CD4-positive, alpha-beta memory T cell (primary cell): ENCODE measurements around the gene SLC39A11. TPM values are rescaled to one million over a fixed set of nuclear protein-coding genes. Genes with fewer than 3 reads are reported as not detected.

Source experiments
- CTCF ChIA-PET: fragments of 350-600 bp; sonication (Branson Sonifier 250); formaldehyde crosslinking; loops from one replicate; lab custom pipeline; 2021; ENCODE audit warnings: inconsistent platforms; ENCODE audit not compliant: partially characterized antibody; lab: Charles Lee
- POLR2A ChIA-PET: fragments of 350-600 bp; sonication (Branson Sonifier 250); formaldehyde crosslinking; loops from one replicate; lab custom pipeline; 2021; ENCODE audit not compliant: partially characterized antibody; lab: Charles Lee
- DNase-seq, 5 donors: peaks; one replicate each; pipeline versions ENCODE4 v3.0.0 to v3.0.0-alpha.2; 2020 to 2022; ENCODE audit warnings: mixed read lengths in 1 of 5
- H3K27ac ChIP-seq: one replicate; pipeline ENCODE4 v1.7.0; 2013; ENCODE audit warnings: low read depth, low read length
- H3K27me3 ChIP-seq: 2 replicates; pipeline ENCODE4 v1.7.0; 2013; ENCODE audit warnings: mild to moderate bottlenecking, low read length, moderate library complexity; ENCODE audit not compliant: insufficient read depth
- H3K36me3 ChIP-seq: 2 replicates; pipeline ENCODE4 v1.7.0; 2013; ENCODE audit warnings: mild to moderate bottlenecking, low read length, moderate library complexity; ENCODE audit not compliant: insufficient read depth
- H3K4me1 ChIP-seq: 2 replicates; pipeline ENCODE4 v1.7.0; 2013; ENCODE audit warnings: mild to moderate bottlenecking, low read length, moderate library complexity; ENCODE audit not compliant: insufficient read depth
- H3K4me3 ChIP-seq, 2 donors: one replicate each; pipeline ENCODE4 v1.7.0; 2013; ENCODE audit warnings: low read length in 2 of 2, mild to moderate bottlenecking in 1 of 2
- H3K9me3 ChIP-seq, 2 donors: one replicate each; pipeline ENCODE4 v1.7.0; 2013; ENCODE audit warnings: low read length in 2 of 2, control low read depth in 1 of 2; ENCODE audit not compliant: control insufficient read depth in 1 of 2
- H3K27ac Mint-ChIP-seq, 7 donors: one replicate each; pipeline ENCODE4 v1.8.0; 2020 to 2021; ENCODE audit warnings: mixed read lengths in 7 of 7, mild to moderate bottlenecking in 6 of 7, inconsistent platforms in 3 of 7, moderate library complexity in 3 of 7
- H3K27me3 Mint-ChIP-seq, 2 donors: one replicate each; pipeline ENCODE4 v1.8.0; 2020 to 2021; ENCODE audit warnings: mixed read lengths in 2 of 2
- H3K36me3 Mint-ChIP-seq, 2 donors: one replicate each; pipeline ENCODE4 v1.8.0; 2020 to 2021; ENCODE audit warnings: mixed read lengths in 2 of 2, inconsistent platforms in 1 of 2, mild to moderate bottlenecking in 1 of 2
- H3K4me1 Mint-ChIP-seq, 4 donors: one replicate each; pipeline ENCODE4 v1.8.0; 2020 to 2021; ENCODE audit warnings: mixed read lengths in 4 of 4, mild to moderate bottlenecking in 1 of 4
- H3K4me3 Mint-ChIP-seq, 8 donors: one replicate each; pipeline ENCODE4 v1.8.0; 2020 to 2021; ENCODE audit warnings: mixed read lengths in 8 of 8, mild to moderate bottlenecking in 7 of 8, moderate library complexity in 6 of 8, inconsistent platforms in 3 of 8
- H3K9me3 Mint-ChIP-seq, 8 donors: one replicate each; pipeline ENCODE4 v1.8.0; 2020 to 2021; ENCODE audit warnings: mixed read lengths in 8 of 8, mild to moderate bottlenecking in 5 of 8, inconsistent platforms in 3 of 8, moderate library complexity in 1 of 8
- intact Hi-C: fragments of 100-400 bp; cut with micrococcal nuclease; formaldehyde crosslinking; loops from one replicate; pipeline ENCODE4 v1.15.1; 2023
- polyA plus RNA-seq, 2 donors: library from polyadenylated mRNA; unstranded; fragments of 300-500 nt; fragmentation: Illumina TruSeq; gene quantifications; one replicate each; pipeline ENCODE4 v1.2.3, GENCODE V29; 2021
- total RNA-seq, 2 experiments: library from RNA; stranded (reverse); gene quantifications; one replicate each; pipeline ENCODE4 v1.2.3, GENCODE V29; 2021

The SLC39A11 gene
- total and polyA plus RNA-seq, 4 experiments from 2014 or later, result 15.9 to 23.7 (median 20.4) TPM

GRCh38 chr17:72974605-72975232 lies 117.8 kb downstream of the SLC39A11 start:
- Histone ChIP-seq H3K36me3 (no peaks in the 10 kb centered on the region), H3K27me3 (no peaks in the 10 kb centered on the region), H3K9me3 (no peaks in the 10 kb centered on the region), H3K4me3 (no peak overlapping the region), H3K27ac (no peak overlapping the region), H3K4me1 (no peaks in the 10 kb centered on the region)
- intact Hi-C loops, result no loop called here
- Mint-ChIP-seq H3K4me3 (no peak overlapping the region), H3K36me3 (peaks cover 0 to 10% of the 10 kb centered on the region in 2 donors), H3K4me1 (peaks cover 13 to 27% (median 16%) of the 10 kb centered on the region in 4 donors), H3K27ac (no peak overlapping the region), H3K9me3 (peaks cover 0 to 2% (median 0%) of the 10 kb centered on the region in 8 donors), H3K27me3 (no peaks in the 10 kb centered on the region)
- ChIA-PET CTCF (interaction anchor here (4.8 kb wide), 1 partner anchor 11 kb away, joined by 24 read pairs; no protein-coding TSS in a partner anchor), POLR2A (no interaction called here)
- no peak for DNase-seq

DNA sequence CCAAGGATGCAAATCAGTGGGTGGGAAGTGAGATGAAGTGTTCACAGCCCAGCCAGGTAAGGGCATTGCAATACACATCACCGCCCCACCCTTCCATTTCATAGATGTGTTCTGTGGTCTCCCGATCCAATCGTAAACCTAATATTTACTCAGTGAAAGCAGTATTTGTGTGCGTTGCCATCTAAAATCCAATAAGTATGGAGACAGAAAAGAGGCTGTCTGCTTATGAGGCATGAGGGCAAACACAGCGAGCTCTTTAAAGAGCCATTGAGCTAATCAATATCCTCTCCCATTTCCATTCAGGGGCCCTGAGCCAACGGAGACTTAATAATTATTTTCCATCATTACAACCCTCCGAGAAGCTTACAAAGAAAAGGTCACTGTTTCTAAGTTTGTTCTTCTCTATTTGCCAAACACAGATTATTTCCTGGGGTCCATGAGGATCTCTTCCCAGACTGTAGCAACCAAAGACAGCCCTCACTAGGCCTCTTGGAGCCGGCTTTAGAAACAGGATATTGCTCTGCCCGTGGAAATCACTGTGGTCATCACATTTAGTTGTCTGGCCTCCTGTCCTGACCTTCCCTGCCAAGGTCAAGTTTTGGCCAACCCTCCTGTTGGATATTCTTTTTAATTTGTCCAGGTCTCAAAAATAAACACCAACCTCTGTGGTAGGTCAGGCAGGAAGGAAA lies 120.1 kb downstream of the SLC39A11 start:
- H3K9me3 ChIP-seq, result no peaks in the 10 kb centered on the region
- no peaks in the 10 kb centered on the region for H3K27me3 ChIP-seq
- Mint-ChIP-seq H3K36me3 (peaks cover 0 to 10% of the 10 kb centered on the region in 2 donors), H3K27ac (no peak overlapping the region), H3K4me3 (no peak overlapping the region), H3K4me1 (peaks cover 0 to 9% (median 6%) of the 10 kb centered on the region in 4 donors), H3K27me3 (no peaks in the 10 kb centered on the region), H3K9me3 (peaks cover 0 to 2% (median 0%) of the 10 kb centered on the region in 8 donors)
- DNase-seq, result no peak
- intact Hi-C loops, result no loop called here
- POLR2A ChIA-PET, result no interaction called here
- CTCF ChIA-PET, result interaction anchor here (1.4 kb wide), 1 partner anchor 14 kb away, joined by 9 read pairs; no protein-coding TSS in a partner anchor
- H3K27ac ChIP-seq, result no peak overlapping the region
- H3K4me3 ChIP-seq, result no peak overlapping the region
- no peaks in the 10 kb centered on the region for H3K4me1 ChIP-seq
- no peaks in the 10 kb centered on the region for H3K36me3 ChIP-seq

DNA sequence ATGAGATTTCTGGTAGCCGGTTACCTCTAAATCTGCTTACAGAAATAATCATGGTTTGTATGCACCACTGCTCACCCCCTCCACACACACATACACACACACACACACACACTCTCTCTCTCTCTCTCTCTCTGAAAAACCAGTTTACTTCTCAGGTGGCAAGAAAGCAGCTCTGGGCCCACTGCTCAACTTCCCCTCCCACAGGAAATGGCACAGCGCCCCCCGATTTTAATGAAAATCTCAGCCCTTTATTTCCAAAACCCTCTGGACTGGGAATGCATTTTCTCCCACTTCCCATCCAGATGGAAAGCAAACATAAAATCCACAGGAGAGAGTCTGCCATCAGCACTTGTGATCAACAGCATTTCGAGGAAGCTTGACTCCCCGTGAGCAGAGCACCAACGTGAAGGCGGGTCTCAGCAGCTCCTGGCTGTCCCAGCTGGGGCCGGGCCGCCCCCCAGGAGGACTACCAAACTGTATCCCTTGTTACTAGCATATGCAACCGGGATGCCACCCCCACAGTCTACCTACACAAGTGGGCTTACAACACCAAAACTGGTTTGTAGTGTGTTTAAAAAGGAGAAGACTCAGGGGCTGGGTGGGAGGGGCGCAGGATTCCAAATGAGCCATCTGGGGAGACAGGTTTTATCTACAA lies 121.1 kb downstream of the SLC39A11 start:
- Histone ChIP-seq H3K9me3 (no peaks in the 10 kb centered on the region), H3K4me3 (no peak overlapping the region), H3K4me1 (no peaks in the 10 kb centered on the region), H3K27me3 (no peaks in the 10 kb centered on the region), H3K36me3 (no peaks in the 10 kb centered on the region), H3K27ac (no peak overlapping the region)
- Mint-ChIP-seq H3K9me3 (no peaks in the 10 kb centered on the region), H3K36me3 (peaks cover 0 to 3% of the 10 kb centered on the region in 2 donors), H3K27ac (no peak overlapping the region), H3K4me3 (no peak overlapping the region), H3K4me1 (peaks cover 0 to 6% (median 5%) of the 10 kb centered on the region in 4 donors), H3K27me3 (no peaks in the 10 kb centered on the region)
- ChIA-PET CTCF (interaction anchor here (1.0 kb wide), 1 partner anchor 244 kb away, joined by 3 read pairs; no protein-coding TSS in a partner anchor), POLR2A (no interaction called here)
- intact Hi-C loops, result no loop called here
- DNase-seq, result no peak

DNA sequence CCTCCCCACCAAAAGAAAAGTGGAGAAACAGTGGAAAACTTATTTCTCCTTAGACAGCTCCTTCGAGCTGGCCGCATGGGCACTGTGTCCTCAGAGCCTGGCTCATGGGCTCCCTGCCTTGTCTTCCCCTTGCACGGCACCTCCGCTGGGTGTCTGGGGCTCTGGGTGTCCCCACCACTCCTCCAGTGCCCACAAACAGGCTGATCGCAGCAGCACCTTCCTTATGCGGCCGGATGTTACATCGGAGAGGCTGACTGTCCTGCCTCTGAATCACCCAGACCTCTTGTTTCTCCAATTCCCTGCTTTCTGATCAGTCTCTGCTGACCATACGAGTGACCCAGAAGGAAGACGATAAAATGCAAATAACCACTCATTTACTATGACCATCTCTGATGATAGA lies 121.7 kb downstream of the SLC39A11 start:
- H3K4me1 ChIP-seq, result no peaks in the 10 kb centered on the region
- no peak for DNase-seq
- intact Hi-C loops, result no loop called here
- ChIA-PET POLR2A (no interaction called here), CTCF (interaction anchor here (1.0 to 1.6 kb wide), 3 partner anchors 11 to 243 kb away, joined by 3 to 6 read pairs (median 3); no protein-coding TSS in a partner anchor)
- Mint-ChIP-seq H3K4me1 (peaks cover 0 to 6% (median 5%) of the 10 kb centered on the region in 4 donors), H3K27me3 (no peaks in the 10 kb centered on the region), H3K4me3 (no peak overlapping the region), H3K36me3 (peaks cover 0 to 3% of the 10 kb centered on the region in 2 donors), H3K27ac (no peak overlapping the region), H3K9me3 (no peaks in the 10 kb centered on the region)
- H3K4me3 ChIP-seq, result no peak overlapping the region
- H3K27ac ChIP-seq, result no peak overlapping the region
- H3K27me3 ChIP-seq, result no peaks in the 10 kb centered on the region
- H3K36me3 ChIP-seq, result no peaks in the 10 kb centered on the region
- H3K9me3 ChIP-seq, result no peaks in the 10 kb centered on the region

GRCh38 chr17:72970246-72970645 lies 122.2 kb downstream of the SLC39A11 start:
- no peaks in the 10 kb centered on the region for H3K36me3 ChIP-seq
- no peaks in the 10 kb centered on the region for H3K4me1 ChIP-seq
- H3K36me3 Mint-ChIP-seq, result peaks cover 0 to 3% of the 10 kb centered on the region in 2 donors
- no peak overlapping the region for H3K4me3 ChIP-seq
- POLR2A ChIA-PET, result no interaction called here
- H3K4me3 Mint-ChIP-seq, result no peak overlapping the region
- no peaks in the 10 kb centered on the region for H3K9me3 Mint-ChIP-seq
- intact Hi-C loops, result no loop called here
- CTCF ChIA-PET, result interaction anchor here (1.1 to 1.6 kb wide), 2 partner anchors 11 to 16 kb away, joined by 3 to 6 read pairs; no protein-coding TSS in a partner anchor
- H3K27me3 ChIP-seq, result no peaks in the 10 kb centered on the region
- H3K4me1 Mint-ChIP-seq, result peaks cover 0 to 6% (median 5%) of the 10 kb centered on the region in 4 donors
- no peaks in the 10 kb centered on the region for H3K27me3 Mint-ChIP-seq
- DNase-seq, result no peak
- H3K9me3 ChIP-seq, result no peaks in the 10 kb centered on the region
- H3K27ac Mint-ChIP-seq, result no peak overlapping the region
- H3K27ac ChIP-seq, result no peak overlapping the region

DNA sequence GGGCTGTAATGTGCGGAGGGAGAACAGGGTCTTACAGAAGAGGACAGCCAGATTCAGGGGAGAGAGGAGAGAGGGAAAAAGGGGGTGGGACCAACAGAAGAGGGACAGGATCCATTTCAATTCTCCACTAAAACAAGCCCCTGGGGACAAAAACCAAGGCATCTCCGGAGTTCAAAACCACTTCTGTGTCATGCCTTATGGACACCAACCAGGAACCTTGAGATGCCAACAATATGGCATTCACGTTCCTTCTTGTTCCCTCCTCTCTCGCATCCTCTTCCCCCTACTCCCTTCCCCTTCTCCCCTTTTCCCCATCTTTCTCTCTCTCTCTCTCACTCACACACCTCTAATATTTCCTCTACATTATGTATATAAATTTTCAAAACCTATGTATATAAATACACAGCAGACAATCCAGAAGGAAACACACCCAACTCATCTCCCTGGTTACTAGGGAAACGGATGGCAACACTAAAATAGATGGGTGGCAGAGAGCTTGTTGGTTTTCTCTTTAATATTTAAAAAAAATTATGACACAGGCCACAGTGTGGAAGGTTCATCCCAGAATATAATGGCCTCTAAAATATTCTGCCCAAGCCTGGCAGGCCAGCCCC lies 123.1 kb downstream of the SLC39A11 start:
- H3K27ac Mint-ChIP-seq, result peak overlapping the region in 1 of 7 donors; percentile 42
- Histone ChIP-seq H3K36me3 (no peaks in the 10 kb centered on the region), H3K27ac (no peak overlapping the region), H3K4me3 (no peak overlapping the region), H3K9me3 (no peaks in the 10 kb centered on the region), H3K27me3 (no peaks in the 10 kb centered on the region), H3K4me1 (no peaks in the 10 kb centered on the region)
- no peak for DNase-seq
- no peaks in the 10 kb centered on the region for H3K27me3 Mint-ChIP-seq
- H3K4me3 Mint-ChIP-seq, result no peak overlapping the region
- no peaks in the 10 kb centered on the region for H3K9me3 Mint-ChIP-seq
- ChIA-PET CTCF (interaction anchor here (1.1 to 1.6 kb wide), 2 partner anchors 12 to 17 kb away, joined by 3 to 6 read pairs; no protein-coding TSS in a partner anchor), POLR2A (no interaction called here)
- intact Hi-C loops, result no loop called here
- peaks cover 0 to 6% (median 5%) of the 10 kb centered on the region in 4 donors for H3K4me1 Mint-ChIP-seq
- H3K36me3 Mint-ChIP-seq, result no peaks in the 10 kb centered on the region
